ENCODE measurements around the gene TMEM39B.
"Not testable (repeated sequence)": the region's sequence is repeated elsewhere in the genome, so short reads cannot be mapped to it uniquely, and the experiment has no call there.

TMEM39B gene

DNA sequence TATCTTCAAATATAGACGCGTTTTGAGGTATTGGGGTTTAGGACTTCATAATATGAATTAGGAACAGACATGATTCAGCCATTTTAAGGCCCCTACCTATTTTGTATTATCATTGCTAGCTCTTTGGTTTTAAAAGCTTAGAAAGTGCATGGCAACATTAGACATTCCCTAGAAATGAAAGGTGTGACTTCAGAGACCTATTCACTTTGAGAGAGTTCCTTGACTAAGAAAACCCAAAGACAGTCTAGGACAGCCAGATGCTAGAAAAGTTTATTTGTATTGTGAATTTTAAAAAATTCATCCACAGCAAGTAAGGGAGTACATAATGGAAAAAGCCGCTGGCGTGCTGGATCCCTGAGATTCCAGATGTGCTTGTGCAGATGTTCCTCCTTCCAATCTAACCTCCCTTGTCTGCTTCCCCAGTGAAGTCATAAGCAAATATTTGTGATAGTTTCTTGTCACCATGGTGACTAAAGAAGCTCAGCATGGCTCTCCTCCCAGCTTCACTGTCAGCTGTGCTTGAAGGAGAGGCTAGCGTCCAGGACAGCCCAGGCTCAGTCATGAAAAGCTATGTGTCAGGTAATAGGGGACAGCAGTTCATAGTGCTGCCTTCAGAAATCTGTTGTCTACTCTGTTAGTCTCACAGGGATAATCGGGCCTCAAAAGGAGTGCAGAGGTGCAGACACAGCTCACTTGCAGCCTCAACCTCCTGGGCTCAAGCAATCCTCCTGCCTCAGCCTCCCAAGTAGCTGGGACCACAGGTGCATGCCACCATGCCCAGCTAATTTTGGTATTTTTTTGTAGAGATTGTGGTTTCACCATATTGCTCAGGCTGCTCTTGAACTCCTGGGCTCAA lies 69.9 kb downstream of the TMEM39B start:
- Mint-ChIP-seq H3K4me3 (no peak overlapping the region), H3K9me3 (no peaks in the 10 kb centered on the region), H3K27me3 (ENCODE audit: low read depth) (no peaks in the 10 kb centered on the region), H3K27ac (no peak overlapping the region), H3K4me1 (ENCODE audit: low read depth) (peaks cover 23% of the 10 kb centered on the region), H3K36me3 (ENCODE audit: low read depth) (peaks cover 8% of the 10 kb centered on the region)

- H3K9me3 Mint-ChIP-seq; H3K27me3 Mint-ChIP-seq (ENCODE audit: low read depth); H3K4me3 Mint-ChIP-seq; H3K27ac Mint-ChIP-seq; H3K36me3 Mint-ChIP-seq (ENCODE audit: low read depth): not testable (repeated sequence)
- peaks cover 21% of the 10 kb centered on the region for H3K4me1 Mint-ChIP-seq (ENCODE audit: low read depth)
These were observed 70.6 kb downstream of the TMEM39B start for GRCh38 chr1:32143302-32143695.

GRCh38 chr1:32144033-32144432 lies 71.3 kb downstream of the TMEM39B start:
- Mint-ChIP-seq H3K27ac (no peak overlapping the region), H3K4me3 (no peak overlapping the region), H3K36me3 (ENCODE audit: low read depth) (peaks cover 9% of the 10 kb centered on the region), H3K9me3 (peaks cover 3% of the 10 kb centered on the region), H3K4me1 (ENCODE audit: low read depth) (peaks cover 15% of the 10 kb centered on the region), H3K27me3 (ENCODE audit: low read depth) (no peaks in the 10 kb centered on the region)

- peaks cover 12% of the 10 kb centered on the region for H3K4me1 Mint-ChIP-seq (ENCODE audit: low read depth)
- not testable (repeated sequence) for H3K27me3 Mint-ChIP-seq (ENCODE audit: low read depth); H3K9me3 Mint-ChIP-seq; H3K4me3 Mint-ChIP-seq; H3K27ac Mint-ChIP-seq
- H3K36me3 Mint-ChIP-seq (ENCODE audit: low read depth), result peaks cover 16% of the 10 kb centered on the region
These were observed 75.1 kb downstream of the TMEM39B start for GRCh38 chr1:32147799-32148198.

DNA sequence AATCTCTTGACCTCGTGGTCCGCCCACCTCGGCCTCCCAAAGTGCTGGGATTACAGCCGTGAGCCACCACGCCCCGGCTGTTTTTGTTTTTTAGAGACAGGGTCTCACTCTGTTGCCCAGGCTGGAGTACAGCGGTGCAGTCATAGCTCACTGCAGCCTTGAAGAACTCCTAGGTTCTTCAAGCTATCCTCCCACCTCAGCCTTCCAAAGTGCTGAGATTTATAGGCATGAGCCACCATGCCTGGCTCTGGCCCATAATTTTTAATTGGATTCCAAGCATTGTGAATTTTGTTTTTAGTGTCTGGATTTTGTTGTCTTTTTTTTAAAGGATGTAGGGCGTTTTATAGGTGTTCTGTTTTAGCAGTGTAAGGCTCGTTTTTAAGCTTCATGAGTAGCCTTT lies 78.1 kb downstream of the TMEM39B start:
- no peak overlapping the region for H3K27ac Mint-ChIP-seq
- peaks cover 6% of the 10 kb centered on the region for H3K9me3 Mint-ChIP-seq
- peaks cover 17% of the 10 kb centered on the region for H3K36me3 Mint-ChIP-seq (ENCODE audit: low read depth)
- H3K27me3 Mint-ChIP-seq (ENCODE audit: low read depth), result no peaks in the 10 kb centered on the region
- peaks cover 5% of the 10 kb centered on the region for H3K4me1 Mint-ChIP-seq (ENCODE audit: low read depth)
- H3K4me3 Mint-ChIP-seq, result no peak overlapping the region

GRCh38 chr1:32151319-32151787 lies 78.6 kb downstream of the TMEM39B start:
- Mint-ChIP-seq H3K36me3 (ENCODE audit: low read depth) (peaks cover 21% of the 10 kb centered on the region), H3K27ac (no peak overlapping the region), H3K4me1 (ENCODE audit: low read depth) (peaks cover 5% of the 10 kb centered on the region), H3K4me3 (no peak overlapping the region), H3K27me3 (ENCODE audit: low read depth) (no peaks in the 10 kb centered on the region), H3K9me3 (peaks cover 6% of the 10 kb centered on the region)

All from T-helper 1 cell treated with Interleukin-12 subunit alpha and Interleukin-12 subunit beta and Interleukin-4 antibody, amounts not matched to agents 30 μg/mL and 1 μg/mL, for 36 hours (primary cell).